ENCODE results near the gene ADD3. TPM values are rescaled to one million over a fixed set of nuclear protein-coding genes. Genes with fewer than 3 reads are reported as not detected.

Gene ADD3
- total and polyA plus RNA-seq, 2 of the 13 experiments (the other 11 are each of a cell fraction or from before 2014, with no cell fraction given) = 44.7 to 57.5 TPM

- peak; percentile 83 for TF ChIP-seq ZNF687 (CRISPR knock-in tag; IDR thresholded peaks at IDR 0.05)
- TF ChIP-seq NCOA1 (CRISPR knock-in tag; IDR thresholded peaks at IDR 0.05) = no peak
- TF ChIP-seq HNF1A (IDR thresholded peaks at IDR 0.05; ENCODE audit: low read depth) = no peak
- no peak for TF ChIP-seq HNF1A (CRISPR knock-in tag; IDR thresholded peaks at IDR 0.05; ENCODE audit: borderline replicate concordance)
- TF ChIP-seq ZNF10 (CRISPR knock-in tag; IDR thresholded peaks at IDR 0.05; ENCODE audit: borderline replicate concordance, low read depth) = no peak
- no peak for TF ChIP-seq SSRP1 (CRISPR knock-in tag; IDR thresholded peaks at IDR 0.05)
- TF ChIP-seq ZNF891 (CRISPR knock-in tag; IDR thresholded peaks at IDR 0.05) = no peak
- TF ChIP-seq, protein P1, sequence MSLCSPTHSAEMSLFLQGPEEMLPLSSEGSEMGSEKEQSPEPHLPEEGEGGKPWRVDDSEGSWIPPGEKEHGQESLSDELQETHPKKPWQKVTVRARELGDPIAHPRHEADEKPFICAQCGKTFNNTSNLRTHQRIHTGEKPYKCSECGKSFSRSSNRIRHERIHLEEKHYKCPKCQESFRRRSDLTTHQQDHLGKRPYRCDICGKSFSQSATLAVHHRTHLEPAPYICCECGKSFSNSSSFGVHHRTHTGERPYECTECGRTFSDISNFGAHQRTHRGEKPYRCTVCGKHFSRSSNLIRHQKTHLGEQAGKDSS (CRISPR knock-in tag; IDR thresholded peaks at IDR 0.05; ENCODE audit: borderline replicate concordance, low read depth) = 0 out of 2 replicates have a peak, but pooled peaks have one; percentile 29
- TF ChIP-seq RFXAP (CRISPR knock-in tag; IDR thresholded peaks at IDR 0.05; ENCODE audit: borderline replicate concordance) = 0 out of 2 replicates have a peak, but pooled peaks have one; percentile 26
- no peak for TF ChIP-seq ATF4 (CRISPR knock-in tag; IDR thresholded peaks at IDR 0.05)
- no peak for TF ChIP-seq TSC22D2 (CRISPR knock-in tag; IDR thresholded peaks at IDR 0.05; ENCODE audit: borderline replicate concordance)
- TF ChIP-seq ADNP (CRISPR knock-in tag; IDR thresholded peaks at IDR 0.05) = no peak
- TF ChIP-seq PRDM10 (CRISPR knock-in tag; IDR thresholded peaks at IDR 0.05; ENCODE audit: low read depth) = no peak
- TF ChIP-seq YEATS4 (CRISPR knock-in tag; IDR thresholded peaks at IDR 0.05; ENCODE audit: borderline replicate concordance) = peak; percentile 74
- TF ChIP-seq THYN1 (CRISPR knock-in tag; IDR thresholded peaks at IDR 0.05; ENCODE audit: borderline replicate concordance, low read depth) = no peak
Measured at GRCh38 chr10:110007161-110007700, 553 bp upstream of the ADD3 start (continued).

Data from HepG2 (cell line).